Measurements from ENCODE around the gene WWOX.

Gene WWOX

GRCh38 chr16:78461087-78461486, 361.6 kb downstream of the WWOX start:
- Mint-ChIP-seq H3K9me3 (no peaks in the 10 kb centered on the region), H3K27ac (no peak overlapping the region), H3K27me3 (ENCODE audit: low read depth) (no peaks in the 10 kb centered on the region), H3K36me3 (ENCODE audit: low read depth) (no peaks in the 10 kb centered on the region), H3K4me3 (no peak overlapping the region), H3K4me1 (ENCODE audit: low read depth) (no peaks in the 10 kb centered on the region)
- no peak for DNase-seq (ENCODE audit: low spot score)

GRCh38 chr16:78461496-78462287, 362.2 kb downstream of the WWOX start:
- H3K4me1 Mint-ChIP-seq (ENCODE audit: low read depth), result no peaks in the 10 kb centered on the region
- H3K9me3 Mint-ChIP-seq, result no peaks in the 10 kb centered on the region
- no peaks in the 10 kb centered on the region for H3K36me3 Mint-ChIP-seq (ENCODE audit: low read depth)
- DNase-seq (ENCODE audit: low spot score), result no peak
- H3K4me3 Mint-ChIP-seq, result no peak overlapping the region
- H3K27ac Mint-ChIP-seq, result no peak overlapping the region
- no peaks in the 10 kb centered on the region for H3K27me3 Mint-ChIP-seq (ENCODE audit: low read depth)

GRCh38 chr16:78462288-78463208, 363.1 kb downstream of the WWOX start:
- Mint-ChIP-seq H3K4me1 (ENCODE audit: low read depth) (no peaks in the 10 kb centered on the region), H3K27me3 (ENCODE audit: low read depth) (no peaks in the 10 kb centered on the region), H3K36me3 (ENCODE audit: low read depth) (no peaks in the 10 kb centered on the region), H3K9me3 (no peaks in the 10 kb centered on the region), H3K27ac (no peak overlapping the region), H3K4me3 (no peak overlapping the region)
- no peak for DNase-seq (ENCODE audit: low spot score)

- no peaks in the 10 kb centered on the region for H3K36me3 Mint-ChIP-seq (ENCODE audit: low read depth)
- H3K4me3 Mint-ChIP-seq, result no peak overlapping the region
- H3K4me1 Mint-ChIP-seq (ENCODE audit: low read depth), result no peaks in the 10 kb centered on the region
- no peak overlapping the region for H3K27ac Mint-ChIP-seq
- no peaks in the 10 kb centered on the region for H3K9me3 Mint-ChIP-seq
- DNase-seq (ENCODE audit: low spot score), result no peak
- no peaks in the 10 kb centered on the region for H3K27me3 Mint-ChIP-seq (ENCODE audit: low read depth)
These were observed 364.1 kb downstream of the WWOX start for GRCh38 chr16:78463591-78463990.

GRCh38 chr16:78464833-78465232, 365.4 kb downstream of the WWOX start:
- no peak for DNase-seq (ENCODE audit: low spot score)
- Mint-ChIP-seq H3K27ac (no peak overlapping the region), H3K9me3 (no peaks in the 10 kb centered on the region), H3K36me3 (ENCODE audit: low read depth) (no peaks in the 10 kb centered on the region), H3K27me3 (ENCODE audit: low read depth) (no peaks in the 10 kb centered on the region), H3K4me3 (no peak overlapping the region), H3K4me1 (ENCODE audit: low read depth) (no peaks in the 10 kb centered on the region)

- Mint-ChIP-seq H3K36me3 (ENCODE audit: low read depth) (no peaks in the 10 kb centered on the region), H3K4me3 (no peak overlapping the region), H3K27me3 (ENCODE audit: low read depth) (no peaks in the 10 kb centered on the region), H3K9me3 (no peaks in the 10 kb centered on the region), H3K4me1 (ENCODE audit: low read depth) (no peaks in the 10 kb centered on the region), H3K27ac (no peak overlapping the region)
- DNase-seq (ENCODE audit: low spot score), result no peak
These were observed 366.3 kb downstream of the WWOX start for GRCh38 chr16:78465730-78466129.

- H3K4me1 Mint-ChIP-seq (ENCODE audit: low read depth), result no peaks in the 10 kb centered on the region
- H3K4me3 Mint-ChIP-seq, result no peak overlapping the region
- no peak overlapping the region for H3K27ac Mint-ChIP-seq
- H3K9me3 Mint-ChIP-seq, result no peaks in the 10 kb centered on the region
- no peak for DNase-seq (ENCODE audit: low spot score)
- H3K27me3 Mint-ChIP-seq (ENCODE audit: low read depth), result no peaks in the 10 kb centered on the region
- H3K36me3 Mint-ChIP-seq (ENCODE audit: low read depth), result no peaks in the 10 kb centered on the region
These were observed 370.3 kb downstream of the WWOX start for GRCh38 chr16:78469787-78470186.

- DNase-seq (ENCODE audit: low spot score), result no peak
- Mint-ChIP-seq H3K27me3 (ENCODE audit: low read depth) (no peaks in the 10 kb centered on the region), H3K36me3 (ENCODE audit: low read depth) (no peaks in the 10 kb centered on the region), H3K4me3 (no peak overlapping the region), H3K4me1 (ENCODE audit: low read depth) (no peaks in the 10 kb centered on the region), H3K9me3 (no peaks in the 10 kb centered on the region), H3K27ac (no peak overlapping the region)
These were observed 373.7 kb downstream of the WWOX start for GRCh38 chr16:78473031-78473699.

GRCh38 chr16:78474762-78475161, 375.3 kb downstream of the WWOX start:
- Mint-ChIP-seq H3K27ac (no peak overlapping the region), H3K9me3 (no peaks in the 10 kb centered on the region), H3K27me3 (ENCODE audit: low read depth) (no peaks in the 10 kb centered on the region), H3K4me3 (no peak overlapping the region), H3K36me3 (ENCODE audit: low read depth) (no peaks in the 10 kb centered on the region), H3K4me1 (ENCODE audit: low read depth) (no peaks in the 10 kb centered on the region)
- no peak for DNase-seq (ENCODE audit: low spot score)

GRCh38 chr16:78476615-78477014, 377.2 kb downstream of the WWOX start:
- no peak for DNase-seq (ENCODE audit: low spot score)
- no peak overlapping the region for H3K27ac Mint-ChIP-seq
- H3K36me3 Mint-ChIP-seq (ENCODE audit: low read depth), result no peaks in the 10 kb centered on the region
- no peak overlapping the region for H3K4me3 Mint-ChIP-seq
- no peaks in the 10 kb centered on the region for H3K4me1 Mint-ChIP-seq (ENCODE audit: low read depth)
- no peaks in the 10 kb centered on the region for H3K27me3 Mint-ChIP-seq (ENCODE audit: low read depth)
- no peaks in the 10 kb centered on the region for H3K9me3 Mint-ChIP-seq

- Mint-ChIP-seq H3K27me3 (ENCODE audit: low read depth) (no peaks in the 10 kb centered on the region), H3K4me3 (no peak overlapping the region), H3K9me3 (no peaks in the 10 kb centered on the region), H3K36me3 (ENCODE audit: low read depth) (no peaks in the 10 kb centered on the region), H3K27ac (no peak overlapping the region), H3K4me1 (ENCODE audit: low read depth) (no peaks in the 10 kb centered on the region)
- DNase-seq (ENCODE audit: low spot score), result no peak
These were observed 378.9 kb downstream of the WWOX start for GRCh38 chr16:78478267-78478861.

GRCh38 chr16:78479723-78480122, 380.3 kb downstream of the WWOX start:
- H3K27me3 Mint-ChIP-seq (ENCODE audit: low read depth), result no peaks in the 10 kb centered on the region
- H3K27ac Mint-ChIP-seq, result no peak overlapping the region
- no peak for DNase-seq (ENCODE audit: low spot score)
- H3K9me3 Mint-ChIP-seq, result no peaks in the 10 kb centered on the region
- no peaks in the 10 kb centered on the region for H3K4me1 Mint-ChIP-seq (ENCODE audit: low read depth)
- H3K36me3 Mint-ChIP-seq (ENCODE audit: low read depth), result no peaks in the 10 kb centered on the region
- no peak overlapping the region for H3K4me3 Mint-ChIP-seq

- DNase-seq (ENCODE audit: low spot score), result no peak
- Mint-ChIP-seq H3K4me3 (no peak overlapping the region), H3K36me3 (ENCODE audit: low read depth) (no peaks in the 10 kb centered on the region), H3K27ac (no peak overlapping the region), H3K4me1 (ENCODE audit: low read depth) (no peaks in the 10 kb centered on the region), H3K27me3 (ENCODE audit: low read depth) (no peaks in the 10 kb centered on the region), H3K9me3 (no peaks in the 10 kb centered on the region)
These were observed 381.1 kb downstream of the WWOX start for GRCh38 chr16:78480588-78480987.
